H1 (cell line): Measurements from ENCODE around the gene COX7B2.

ENCODE experiments used
- CEBPB ChIP-seq: IDR thresholded peaks from 2 replicates; pipeline ENCODE4 v1.6.1; 2012; ENCODE audit warnings: low read depth, low read length
- TCF12 ChIP-seq: IDR thresholded peaks from 2 replicates; pipeline ENCODE4 v1.6.1; 2011; ENCODE audit warnings: low read depth, mild to moderate bottlenecking, low read length
- TF ChIP-seq, protein P1 (sequence below), 3 experiments: IDR thresholded peaks; 1 replicate in 2 of 3; 2 replicates in 1 of 3; pipeline versions ENCODE4 v1.5.1 to v1.6.1; 2011; ENCODE audit warnings: low read length in 3 of 3, mild to moderate bottlenecking in 3 of 3, inconsistent platforms in 2 of 3, low read depth in 1 of 3, moderate library complexity in 1 of 3; ENCODE audit not compliant: insufficient read depth in 1 of 3; ENCODE audit errors: control extremely low read depth in 1 of 3

DNA sequence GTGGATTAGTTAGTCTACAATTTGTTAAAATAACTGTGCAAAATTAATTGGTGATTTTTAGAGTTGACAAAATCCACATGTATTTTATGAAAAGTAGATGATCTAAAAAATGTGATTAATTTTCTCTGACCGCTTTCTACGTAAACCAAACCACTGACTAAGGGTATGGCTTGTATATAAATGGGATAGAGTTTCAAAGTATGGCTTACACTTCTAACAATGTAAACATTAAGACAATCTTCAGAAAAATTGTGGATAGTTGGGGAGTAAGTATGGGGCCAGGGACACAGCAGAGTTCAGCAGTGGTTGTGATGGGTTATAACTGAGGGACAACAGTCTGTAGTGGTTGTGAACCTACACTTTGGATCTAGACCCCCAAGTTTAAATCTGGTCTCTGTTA, 44.5 kb upstream of the COX7B2 start:
- TF ChIP-seq, protein P1, sequence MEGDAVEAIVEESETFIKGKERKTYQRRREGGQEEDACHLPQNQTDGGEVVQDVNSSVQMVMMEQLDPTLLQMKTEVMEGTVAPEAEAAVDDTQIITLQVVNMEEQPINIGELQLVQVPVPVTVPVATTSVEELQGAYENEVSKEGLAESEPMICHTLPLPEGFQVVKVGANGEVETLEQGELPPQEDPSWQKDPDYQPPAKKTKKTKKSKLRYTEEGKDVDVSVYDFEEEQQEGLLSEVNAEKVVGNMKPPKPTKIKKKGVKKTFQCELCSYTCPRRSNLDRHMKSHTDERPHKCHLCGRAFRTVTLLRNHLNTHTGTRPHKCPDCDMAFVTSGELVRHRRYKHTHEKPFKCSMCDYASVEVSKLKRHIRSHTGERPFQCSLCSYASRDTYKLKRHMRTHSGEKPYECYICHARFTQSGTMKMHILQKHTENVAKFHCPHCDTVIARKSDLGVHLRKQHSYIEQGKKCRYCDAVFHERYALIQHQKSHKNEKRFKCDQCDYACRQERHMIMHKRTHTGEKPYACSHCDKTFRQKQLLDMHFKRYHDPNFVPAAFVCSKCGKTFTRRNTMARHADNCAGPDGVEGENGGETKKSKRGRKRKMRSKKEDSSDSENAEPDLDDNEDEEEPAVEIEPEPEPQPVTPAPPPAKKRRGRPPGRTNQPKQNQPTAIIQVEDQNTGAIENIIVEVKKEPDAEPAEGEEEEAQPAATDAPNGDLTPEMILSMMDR (IDR thresholded peaks at IDR 0.05; ENCODE audit: control extremely low read depth in 1 of 3, insufficient read depth in 1 of 3, low read depth in 1 of 3, low read length in 3 of 3) = no peak
- TF ChIP-seq CEBPB (no peak), TCF12 (no peak)
